Measurements from ENCODE around the gene ZNF445. TPM values are rescaled to one million over a fixed set of nuclear protein-coding genes. Genes with fewer than 3 reads are reported as not detected.

ZNF445 gene
- total RNA-seq, 1 donor from 2014 or later, result 31.5 TPM

- no peak overlapping the region for H3K4me3 Mint-ChIP-seq (ENCODE audit: unreplicated experiment)
- no peaks in the 10 kb centered on the region for H3K9me3 Mint-ChIP-seq (ENCODE audit: unreplicated experiment)
- TF ChIP-seq, protein P1, sequence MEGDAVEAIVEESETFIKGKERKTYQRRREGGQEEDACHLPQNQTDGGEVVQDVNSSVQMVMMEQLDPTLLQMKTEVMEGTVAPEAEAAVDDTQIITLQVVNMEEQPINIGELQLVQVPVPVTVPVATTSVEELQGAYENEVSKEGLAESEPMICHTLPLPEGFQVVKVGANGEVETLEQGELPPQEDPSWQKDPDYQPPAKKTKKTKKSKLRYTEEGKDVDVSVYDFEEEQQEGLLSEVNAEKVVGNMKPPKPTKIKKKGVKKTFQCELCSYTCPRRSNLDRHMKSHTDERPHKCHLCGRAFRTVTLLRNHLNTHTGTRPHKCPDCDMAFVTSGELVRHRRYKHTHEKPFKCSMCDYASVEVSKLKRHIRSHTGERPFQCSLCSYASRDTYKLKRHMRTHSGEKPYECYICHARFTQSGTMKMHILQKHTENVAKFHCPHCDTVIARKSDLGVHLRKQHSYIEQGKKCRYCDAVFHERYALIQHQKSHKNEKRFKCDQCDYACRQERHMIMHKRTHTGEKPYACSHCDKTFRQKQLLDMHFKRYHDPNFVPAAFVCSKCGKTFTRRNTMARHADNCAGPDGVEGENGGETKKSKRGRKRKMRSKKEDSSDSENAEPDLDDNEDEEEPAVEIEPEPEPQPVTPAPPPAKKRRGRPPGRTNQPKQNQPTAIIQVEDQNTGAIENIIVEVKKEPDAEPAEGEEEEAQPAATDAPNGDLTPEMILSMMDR (IDR thresholded peaks at IDR 0.05; ENCODE audit: unreplicated experiment), result no peak
- peaks cover 7% of the 10 kb centered on the region for H3K36me3 Mint-ChIP-seq (ENCODE audit: low read depth, unreplicated experiment)
- no peak for DNase-seq (ENCODE audit: low spot score)
- peaks cover 4% of the 10 kb centered on the region for H3K4me1 Mint-ChIP-seq (ENCODE audit: unreplicated experiment)
- no peak overlapping the region for H3K27ac Mint-ChIP-seq (ENCODE audit: unreplicated experiment)
- H3K27me3 Mint-ChIP-seq (ENCODE audit: unreplicated experiment), result peaks cover 3% of the 10 kb centered on the region
Observed at GRCh38 chr3:44428910-44429309, 48.6 kb downstream of the ZNF445 start.

DNA sequence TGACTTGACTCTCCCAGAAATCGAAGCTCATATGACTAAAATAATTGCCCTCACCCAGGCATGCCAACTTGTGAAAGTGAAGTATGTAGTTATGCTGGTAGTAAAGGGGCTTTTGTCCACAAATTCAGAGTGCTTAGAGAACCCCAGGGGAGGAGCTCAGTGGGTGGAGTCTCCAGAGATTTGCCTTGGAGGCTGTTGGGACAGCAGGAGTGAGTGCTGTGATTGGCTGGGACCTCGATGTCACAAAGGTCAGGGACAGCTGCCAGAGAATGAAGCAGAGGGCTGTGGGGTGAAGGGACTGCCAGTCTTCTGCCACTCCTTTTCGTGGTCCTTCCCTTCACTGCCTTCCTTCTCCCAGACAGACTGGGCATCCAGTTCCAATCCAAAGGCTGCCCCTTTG lies 49.8 kb downstream of the ZNF445 start:
- H3K4me3 Mint-ChIP-seq (ENCODE audit: unreplicated experiment), result no peak overlapping the region
- TF ChIP-seq, protein P1 (IDR thresholded peaks at IDR 0.05; ENCODE audit: unreplicated experiment), result no peak
- H3K36me3 Mint-ChIP-seq (ENCODE audit: low read depth, unreplicated experiment), result peaks cover 7% of the 10 kb centered on the region
- peaks cover 4% of the 10 kb centered on the region for H3K4me1 Mint-ChIP-seq (ENCODE audit: unreplicated experiment)
- H3K27ac Mint-ChIP-seq (ENCODE audit: unreplicated experiment), result no peak overlapping the region
- no peaks in the 10 kb centered on the region for H3K9me3 Mint-ChIP-seq (ENCODE audit: unreplicated experiment)
- H3K27me3 Mint-ChIP-seq (ENCODE audit: unreplicated experiment), result peaks cover 3% of the 10 kb centered on the region
- DNase-seq (ENCODE audit: low spot score), result no peak

- TF ChIP-seq, protein P1 (IDR thresholded peaks at IDR 0.05; ENCODE audit: unreplicated experiment), result no peak
- Mint-ChIP-seq H3K27me3 (ENCODE audit: unreplicated experiment) (peaks cover 3% of the 10 kb centered on the region), H3K4me3 (ENCODE audit: unreplicated experiment) (no peak overlapping the region), H3K4me1 (ENCODE audit: unreplicated experiment) (peaks cover 4% of the 10 kb centered on the region), H3K9me3 (ENCODE audit: unreplicated experiment) (no peaks in the 10 kb centered on the region), H3K36me3 (ENCODE audit: low read depth, unreplicated experiment) (peaks cover 7% of the 10 kb centered on the region), H3K27ac (ENCODE audit: unreplicated experiment) (no peak overlapping the region)
- no peak for DNase-seq (ENCODE audit: low spot score)
Observed at GRCh38 chr3:44424758-44425157, 52.7 kb downstream of the ZNF445 start.

DNA sequence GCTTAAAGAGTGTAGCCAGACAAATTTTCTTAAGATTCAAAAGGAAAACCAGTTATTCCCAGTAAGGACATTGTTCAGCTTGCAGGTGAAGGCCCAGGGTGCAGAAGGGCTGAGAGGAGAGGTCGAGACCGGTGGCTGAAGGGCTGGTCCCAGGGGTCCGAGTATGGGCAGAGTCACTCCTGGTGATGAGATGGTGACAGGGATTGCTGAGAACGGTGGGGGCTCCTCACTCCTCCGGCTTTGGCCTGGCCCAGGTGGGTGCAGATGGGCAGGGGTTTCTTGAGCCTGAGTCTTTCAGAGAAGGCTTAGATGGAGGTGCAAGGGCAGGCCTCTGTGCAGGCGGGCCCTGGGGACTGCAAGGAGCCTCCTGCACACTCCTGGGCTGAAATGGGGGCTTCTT lies 56.2 kb downstream of the ZNF445 start:
- H3K27me3 Mint-ChIP-seq (ENCODE audit: unreplicated experiment), result peaks cover 12% of the 10 kb centered on the region
- TF ChIP-seq, protein P1 (IDR thresholded peaks at IDR 0.05; ENCODE audit: unreplicated experiment), result no peak
- peaks cover 4% of the 10 kb centered on the region for H3K4me1 Mint-ChIP-seq (ENCODE audit: unreplicated experiment)
- DNase-seq (ENCODE audit: low spot score), result no peak
- H3K9me3 Mint-ChIP-seq (ENCODE audit: unreplicated experiment), result no peaks in the 10 kb centered on the region
- H3K4me3 Mint-ChIP-seq (ENCODE audit: unreplicated experiment), result no peak overlapping the region
- H3K36me3 Mint-ChIP-seq (ENCODE audit: low read depth, unreplicated experiment), result peaks cover 13% of the 10 kb centered on the region
- no peak overlapping the region for H3K27ac Mint-ChIP-seq (ENCODE audit: unreplicated experiment)

GRCh38 chr3:44420676-44421075 lies 56.8 kb downstream of the ZNF445 start:
- peaks cover 13% of the 10 kb centered on the region for H3K36me3 Mint-ChIP-seq (ENCODE audit: low read depth, unreplicated experiment)
- no peaks in the 10 kb centered on the region for H3K9me3 Mint-ChIP-seq (ENCODE audit: unreplicated experiment)
- no peak for DNase-seq (ENCODE audit: low spot score)
- H3K4me3 Mint-ChIP-seq (ENCODE audit: unreplicated experiment), result no peak overlapping the region
- TF ChIP-seq, protein P1 (IDR thresholded peaks at IDR 0.05; ENCODE audit: unreplicated experiment), result no peak
- H3K27me3 Mint-ChIP-seq (ENCODE audit: unreplicated experiment), result peaks cover 12% of the 10 kb centered on the region
- H3K27ac Mint-ChIP-seq (ENCODE audit: unreplicated experiment), result no peak overlapping the region
- peaks cover 4% of the 10 kb centered on the region for H3K4me1 Mint-ChIP-seq (ENCODE audit: unreplicated experiment)
